ENCODE measurements around the gene RGS17.

RGS17 gene

GRCh38 chr6:153081914-153082313 is 49.2 kb downstream of the RGS17 start:
- no peak for DNase-seq

- DNase-seq = no peak
Observed at GRCh38 chr6:153076431-153076830, 54.7 kb downstream of the RGS17 start.

GRCh38 chr6:153074761-153075160 is 56.3 kb downstream of the RGS17 start:
- DNase-seq = no peak

- DNase-seq = no peak
Observed at GRCh38 chr6:153073841-153074240, 57.2 kb downstream of the RGS17 start.

GRCh38 chr6:153070756-153071155 is 60.3 kb downstream of the RGS17 start:
- DNase-seq = no peak

- DNase-seq = no peak
Observed at GRCh38 chr6:153069897-153070296, 61.2 kb downstream of the RGS17 start.

- no peak for DNase-seq
Observed at GRCh38 chr6:153065222-153065621, 65.9 kb downstream of the RGS17 start.

GRCh38 chr6:153063936-153064335 is 67.1 kb downstream of the RGS17 start:
- no peak for DNase-seq

- no peak for DNase-seq
Observed at GRCh38 chr6:153062516-153062915, 68.6 kb downstream of the RGS17 start.

GRCh38 chr6:153059757-153060156 is 71.3 kb downstream of the RGS17 start:
- peak; percentile 12 for DNase-seq

- no peak for DNase-seq
Observed at GRCh38 chr6:153059311-153059710, 71.8 kb downstream of the RGS17 start.

GRCh38 chr6:153058909-153059308 is 72.2 kb downstream of the RGS17 start:
- no peak for DNase-seq

GRCh38 chr6:153058291-153058690 is 72.8 kb downstream of the RGS17 start:
- DNase-seq = no peak

- no peak for DNase-seq
Observed at GRCh38 chr6:153056308-153056707, 74.8 kb downstream of the RGS17 start.

GRCh38 chr6:153051801-153052200 is 79.3 kb downstream of the RGS17 start:
- no peak for DNase-seq

- no peak for DNase-seq
Observed at GRCh38 chr6:153048631-153049030, 82.5 kb downstream of the RGS17 start.

- DNase-seq = no peak
Observed at GRCh38 chr6:153047386-153047785, 83.7 kb downstream of the RGS17 start.

- DNase-seq = no peak
Observed at GRCh38 chr6:153045271-153045670, 85.8 kb downstream of the RGS17 start.

- peak; percentile 22 for DNase-seq
Observed at GRCh38 chr6:153044295-153044694, 86.8 kb downstream of the RGS17 start.

- peak; percentile 80 for DNase-seq
Observed at GRCh38 chr6:153043719-153044118, 87.4 kb downstream of the RGS17 start.

- DNase-seq = no peak
Observed at GRCh38 chr6:153038378-153039057, 92.6 kb downstream of the RGS17 start.

- DNase-seq = no peak
Observed at GRCh38 chr6:153034139-153034538, 96.9 kb downstream of the RGS17 start.

- no peak for DNase-seq
Observed at GRCh38 chr6:153032255-153032882, 98.7 kb downstream of the RGS17 start.

- no peak for DNase-seq
Observed at GRCh38 chr6:153031335-153031955, 99.6 kb downstream of the RGS17 start.
